ENCODE results near the gene PNMT.

DNA sequence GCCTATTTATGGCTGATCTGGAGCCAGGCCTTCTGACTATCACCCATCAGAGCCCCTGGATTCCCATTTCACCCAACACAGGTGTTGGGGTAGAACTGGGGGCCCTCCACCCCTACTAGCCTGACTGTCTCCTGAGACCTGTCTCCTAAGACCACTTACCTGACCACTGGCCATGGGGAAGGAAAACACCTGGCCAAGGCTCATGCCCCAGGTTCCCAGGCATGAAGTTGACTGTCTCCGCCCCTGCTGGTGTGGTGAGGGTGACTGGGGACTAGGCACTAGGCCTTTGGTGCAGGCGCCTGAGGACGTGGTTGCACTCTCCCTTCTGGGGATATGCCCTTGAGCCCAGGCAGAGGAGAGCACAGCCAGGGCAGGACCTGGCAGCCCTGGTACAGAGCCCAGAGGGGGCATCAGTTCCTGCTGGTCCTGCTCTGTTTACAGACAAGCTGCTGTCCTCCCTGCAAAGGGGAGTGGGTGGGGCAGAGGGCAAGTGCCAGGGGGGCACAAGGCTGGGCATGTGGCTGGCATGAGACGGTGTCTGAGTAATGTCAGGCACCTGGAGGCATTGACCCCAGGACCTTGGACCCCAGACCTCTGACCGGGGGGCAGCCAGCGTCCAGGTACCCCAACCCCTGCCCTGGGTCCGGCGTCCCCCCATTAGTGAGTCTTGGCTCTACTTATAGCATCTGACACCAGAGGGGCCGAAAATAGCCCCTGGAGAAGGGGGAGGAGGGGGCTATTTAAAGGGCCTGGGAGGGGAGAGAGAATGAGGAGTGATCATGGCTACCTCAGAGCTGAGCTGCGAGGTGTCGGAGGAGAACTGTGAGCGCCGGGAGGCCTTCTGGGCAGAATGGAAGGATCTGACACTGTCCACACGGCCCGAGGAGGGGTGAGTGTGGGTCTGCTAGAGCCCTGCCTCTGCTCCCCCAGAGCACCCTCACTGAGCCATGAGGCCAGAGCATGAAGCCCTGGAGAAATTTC, 3.4 kb upstream of the PNMT start, which contains the start of gene TCAP:
- TF ChIP-seq, protein P1, sequence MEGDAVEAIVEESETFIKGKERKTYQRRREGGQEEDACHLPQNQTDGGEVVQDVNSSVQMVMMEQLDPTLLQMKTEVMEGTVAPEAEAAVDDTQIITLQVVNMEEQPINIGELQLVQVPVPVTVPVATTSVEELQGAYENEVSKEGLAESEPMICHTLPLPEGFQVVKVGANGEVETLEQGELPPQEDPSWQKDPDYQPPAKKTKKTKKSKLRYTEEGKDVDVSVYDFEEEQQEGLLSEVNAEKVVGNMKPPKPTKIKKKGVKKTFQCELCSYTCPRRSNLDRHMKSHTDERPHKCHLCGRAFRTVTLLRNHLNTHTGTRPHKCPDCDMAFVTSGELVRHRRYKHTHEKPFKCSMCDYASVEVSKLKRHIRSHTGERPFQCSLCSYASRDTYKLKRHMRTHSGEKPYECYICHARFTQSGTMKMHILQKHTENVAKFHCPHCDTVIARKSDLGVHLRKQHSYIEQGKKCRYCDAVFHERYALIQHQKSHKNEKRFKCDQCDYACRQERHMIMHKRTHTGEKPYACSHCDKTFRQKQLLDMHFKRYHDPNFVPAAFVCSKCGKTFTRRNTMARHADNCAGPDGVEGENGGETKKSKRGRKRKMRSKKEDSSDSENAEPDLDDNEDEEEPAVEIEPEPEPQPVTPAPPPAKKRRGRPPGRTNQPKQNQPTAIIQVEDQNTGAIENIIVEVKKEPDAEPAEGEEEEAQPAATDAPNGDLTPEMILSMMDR (IDR thresholded peaks at IDR 0.05), result no peak
- no peak for TF ChIP-seq POLR2A (IDR thresholded peaks at IDR 0.05)
